ENCODE measurements around the gene AFF1.

The AFF1 gene

DNA sequence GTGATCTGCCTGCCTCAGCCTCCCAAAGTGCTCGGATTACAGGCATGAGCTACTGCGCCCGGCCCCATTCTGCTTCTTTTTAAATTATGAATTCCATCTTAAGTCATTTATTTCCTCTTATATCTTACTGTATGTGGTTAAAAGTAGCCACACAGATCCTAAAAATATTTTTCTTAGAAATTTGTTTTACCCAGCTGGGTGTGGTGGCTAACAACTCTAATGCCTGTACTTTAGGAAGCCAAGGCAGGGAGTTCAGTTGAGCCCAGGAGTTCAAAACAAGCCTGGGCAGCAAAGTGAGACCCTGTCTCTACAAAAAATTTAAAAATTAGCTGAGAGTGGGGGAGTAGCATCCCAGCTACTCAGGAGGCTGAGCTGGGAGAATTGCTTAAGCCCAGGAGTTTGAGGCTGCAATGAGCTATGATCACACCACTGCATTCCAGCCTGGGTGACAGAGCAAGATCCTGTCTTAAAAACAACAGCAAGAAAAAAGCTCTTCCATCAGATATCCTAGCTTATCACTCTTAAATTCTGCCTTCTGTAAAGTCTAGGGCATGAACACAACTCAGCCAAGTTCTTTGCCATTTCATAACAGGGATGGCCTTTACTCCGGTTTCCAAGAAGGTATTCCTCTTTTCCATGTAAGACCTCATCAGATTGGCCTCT, 15.1 kb upstream of the AFF1 start:
- DNase-seq = no peak

- DNase-seq = peak; percentile 23
Observed at GRCh38 chr4:86921608-86922252, 13.1 kb upstream of the AFF1 start.

GRCh38 chr4:86924811-86925210, 10.0 kb upstream of the AFF1 start:
- DNase-seq = no peak

DNA sequence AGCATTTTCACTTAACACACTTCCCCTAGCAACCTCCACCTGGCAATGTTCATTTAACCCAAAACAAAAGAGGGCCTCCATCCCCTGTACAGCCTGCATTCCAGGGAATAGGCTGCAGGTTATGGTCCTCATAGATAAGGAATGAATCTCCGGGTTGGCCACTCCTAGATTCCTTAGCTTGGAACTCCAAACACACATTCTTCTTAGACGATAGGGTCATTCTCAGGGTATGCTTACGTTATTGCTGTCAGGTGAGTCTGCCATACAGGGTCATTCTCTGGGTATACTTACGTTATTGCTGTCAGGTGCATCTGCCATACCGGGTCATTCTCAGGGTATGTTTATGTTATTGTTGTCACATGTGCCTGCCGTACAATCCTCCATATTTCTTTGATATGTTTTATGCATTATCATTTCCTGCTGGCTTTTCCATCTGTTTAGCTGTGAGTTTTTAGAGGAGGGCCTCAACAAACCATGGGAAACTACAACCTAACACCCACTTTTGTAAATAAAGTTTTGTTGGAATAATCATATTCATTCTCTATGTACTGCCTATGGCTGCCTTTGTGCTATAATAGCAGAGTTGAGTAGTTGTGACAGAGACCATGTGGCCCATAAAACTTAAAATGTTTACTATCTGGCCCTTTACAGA, 8.2 kb upstream of the AFF1 start:
- no peak for DNase-seq

DNA sequence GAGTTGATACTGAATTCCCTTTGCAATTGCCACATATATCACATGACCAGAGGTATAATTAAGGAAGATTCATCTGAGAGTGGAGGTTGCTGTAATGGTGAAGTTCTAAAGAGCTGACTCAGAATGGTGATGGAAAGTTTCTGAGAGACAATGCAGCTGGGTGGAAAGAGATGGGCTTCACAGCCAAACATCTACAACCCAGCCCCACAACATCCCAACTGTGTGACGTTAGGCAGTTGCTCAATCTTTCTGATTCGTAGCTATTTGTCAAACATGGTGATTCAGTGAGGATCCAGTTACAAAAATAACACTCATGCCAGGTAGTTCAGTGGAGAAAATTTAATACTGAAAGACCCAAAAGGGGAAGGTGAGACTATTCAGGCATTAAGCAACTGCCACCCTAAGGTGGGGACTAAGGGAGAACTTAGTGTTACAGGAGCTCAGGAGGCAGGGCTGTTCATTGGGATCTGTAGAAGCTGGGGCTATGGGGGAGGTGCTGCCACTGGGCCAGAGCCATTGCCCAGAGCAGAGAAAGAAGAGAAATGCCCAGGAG, 6.9 kb upstream of the AFF1 start:
- DNase-seq = peak; percentile 20

DNA sequence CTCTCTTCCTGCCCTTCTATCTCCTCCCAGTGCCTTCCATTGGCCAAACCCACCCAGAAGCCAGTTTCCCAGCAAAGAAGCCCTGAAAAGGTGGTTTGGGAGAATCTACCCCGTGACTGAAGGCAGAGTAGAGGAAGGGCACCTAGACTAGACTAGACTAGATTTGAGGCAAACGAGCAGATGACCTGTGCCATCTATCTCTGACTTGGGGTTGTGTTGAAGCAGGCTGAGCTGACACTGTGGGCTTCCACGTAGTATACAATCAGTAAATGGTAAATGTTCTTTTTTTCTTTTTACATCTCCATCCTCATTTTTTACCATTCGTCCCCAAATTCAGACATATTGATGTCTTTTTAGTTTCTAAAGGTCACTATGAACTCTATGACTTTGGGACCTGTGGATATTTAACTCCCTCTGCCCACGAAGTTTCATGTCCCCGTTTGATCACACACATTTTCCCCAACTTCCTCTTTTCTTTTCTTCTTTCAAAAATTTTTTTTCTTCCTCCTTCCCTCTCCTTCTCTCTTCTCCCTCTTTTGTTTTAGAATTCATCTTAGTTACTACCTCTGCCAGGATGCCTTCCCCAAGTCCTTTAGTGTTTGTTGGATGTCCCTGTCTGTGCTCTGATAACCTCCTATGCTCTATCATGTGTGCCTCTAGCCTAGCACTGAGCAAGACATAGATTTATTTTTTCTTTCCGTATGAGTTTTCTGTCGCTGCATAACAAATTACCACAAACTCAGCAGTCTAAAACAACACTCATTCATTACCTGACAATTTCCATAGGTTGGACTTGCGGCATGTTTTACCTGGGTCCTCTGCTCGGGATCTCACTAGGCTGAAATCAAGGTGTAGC, 6.2 kb upstream of the AFF1 start:
- no peak for DNase-seq

DNA sequence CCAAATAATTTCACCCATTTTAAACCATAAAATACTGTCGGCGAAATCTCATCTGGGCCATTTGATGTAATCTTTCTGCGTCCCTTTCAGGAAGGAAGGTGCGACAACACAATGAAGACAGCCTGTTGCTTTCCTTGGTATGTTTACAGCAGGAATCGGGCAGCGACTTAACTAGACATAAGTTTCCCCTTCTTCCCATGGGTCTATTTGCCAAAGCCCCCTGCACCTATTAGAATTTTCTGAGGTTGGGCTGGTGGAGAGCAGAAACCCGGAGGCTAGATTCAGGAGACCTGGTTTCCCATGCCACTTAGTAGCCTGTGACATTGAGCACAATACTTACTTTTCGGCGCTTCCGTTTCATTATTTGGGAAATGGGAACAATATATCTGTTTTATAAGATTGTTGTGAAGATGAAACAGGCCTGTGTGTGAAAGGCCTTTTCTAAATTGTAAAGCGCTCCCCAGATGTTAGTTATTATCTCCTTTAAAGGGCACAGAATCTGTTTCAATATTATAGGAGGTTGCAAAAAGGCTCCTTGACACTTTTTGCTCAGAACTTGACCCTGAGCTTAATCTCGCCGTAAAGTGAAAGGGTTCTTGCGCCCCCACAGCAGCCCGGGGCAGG, 552 bp upstream of the AFF1 start:
- DNase-seq = no peak

GRCh38 chr4:86935566-86935852, 698 bp downstream of the AFF1 start:
- DNase-seq = no peak

DNA sequence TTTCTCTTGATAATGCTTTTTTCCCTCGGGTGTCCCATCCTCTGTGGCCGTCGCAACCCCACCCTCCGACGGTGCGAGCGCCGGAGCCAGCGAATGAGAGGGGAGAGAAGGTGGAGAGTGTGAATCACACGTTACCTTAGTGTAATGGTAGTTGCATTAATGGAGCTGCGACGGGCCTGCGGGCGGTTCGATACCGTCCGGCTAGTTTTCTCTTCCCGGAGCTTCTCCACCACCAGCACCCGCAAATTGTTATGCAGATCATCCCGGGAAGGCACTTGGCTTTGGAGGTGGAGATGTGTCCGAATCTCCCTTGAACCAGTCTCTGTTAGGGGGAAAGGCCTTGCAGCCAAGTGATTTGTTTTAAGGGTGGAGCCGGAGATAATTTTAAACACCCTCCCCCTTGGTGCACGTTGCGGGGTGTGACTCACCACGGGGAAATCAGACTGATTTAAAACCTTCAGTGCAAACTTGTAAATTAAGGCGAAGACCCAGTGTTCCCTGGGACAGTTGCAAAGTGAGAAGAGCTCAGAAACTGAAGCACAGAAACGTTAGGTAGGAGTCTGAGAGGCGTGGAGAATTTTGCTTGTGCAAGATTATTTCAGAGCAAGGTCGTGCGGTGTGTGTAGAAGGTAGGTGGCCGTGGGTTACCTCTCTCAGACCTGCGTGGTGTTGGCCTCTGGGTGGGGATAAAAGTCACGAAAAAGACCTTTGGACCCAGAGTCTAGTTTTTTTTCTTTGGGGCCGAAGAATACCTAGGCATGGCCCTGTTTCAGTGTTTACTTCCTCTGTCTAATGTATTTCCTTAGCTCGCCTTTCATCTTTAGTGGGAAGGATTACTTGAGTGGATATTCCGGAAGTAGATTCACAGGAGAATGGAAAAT, 1.3 kb downstream of the AFF1 start:
- peak; percentile 42 for DNase-seq

GRCh38 chr4:86938771-86939520, 4.1 kb downstream of the AFF1 start:
- no peak for DNase-seq

DNA sequence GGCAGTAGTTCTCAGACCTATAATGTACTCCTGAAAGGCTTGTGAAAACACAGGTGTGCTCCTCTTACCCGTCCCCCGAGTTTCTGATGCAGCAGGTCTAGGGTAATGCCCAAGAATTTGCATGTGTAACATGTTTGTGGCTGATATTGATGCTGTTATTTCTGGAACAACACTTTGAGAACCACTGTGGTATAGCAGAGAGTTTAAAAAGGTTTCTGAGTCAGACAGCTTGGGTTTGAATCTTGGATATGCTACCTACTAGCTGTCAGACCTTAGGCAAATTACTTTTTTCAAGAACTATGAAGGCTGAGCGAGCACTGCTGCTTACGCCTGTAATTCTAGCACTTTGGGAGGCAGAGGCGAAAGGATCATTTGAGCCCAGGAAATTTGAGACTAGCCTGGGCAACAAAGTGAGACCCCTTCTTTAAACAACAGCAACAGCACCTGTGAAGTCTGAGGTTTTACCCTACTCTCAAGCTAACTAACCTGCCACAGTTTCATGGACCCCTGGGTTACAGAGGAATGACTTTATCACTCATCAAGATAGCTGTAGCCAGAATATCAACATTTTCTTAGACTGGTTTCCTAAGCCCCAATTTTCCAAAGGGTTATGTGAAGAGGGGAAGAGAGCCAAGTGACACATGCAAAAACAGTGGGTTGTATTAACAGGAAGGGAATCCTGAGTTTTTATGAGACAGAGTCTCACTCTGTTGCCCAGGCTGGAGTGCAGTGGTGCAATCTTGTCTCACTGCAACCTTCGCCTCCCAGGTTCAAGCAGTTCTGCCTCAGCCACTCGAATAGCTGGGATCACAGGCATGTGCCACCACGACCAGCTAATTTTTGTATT, 5.1 kb downstream of the AFF1 start:
- DNase-seq = no peak

GRCh38 chr4:86940920-86941460, 6.2 kb downstream of the AFF1 start:
- no peak for DNase-seq

- no peak for DNase-seq
Observed at GRCh38 chr4:86942185-86942666, 7.4 kb downstream of the AFF1 start.

DNA sequence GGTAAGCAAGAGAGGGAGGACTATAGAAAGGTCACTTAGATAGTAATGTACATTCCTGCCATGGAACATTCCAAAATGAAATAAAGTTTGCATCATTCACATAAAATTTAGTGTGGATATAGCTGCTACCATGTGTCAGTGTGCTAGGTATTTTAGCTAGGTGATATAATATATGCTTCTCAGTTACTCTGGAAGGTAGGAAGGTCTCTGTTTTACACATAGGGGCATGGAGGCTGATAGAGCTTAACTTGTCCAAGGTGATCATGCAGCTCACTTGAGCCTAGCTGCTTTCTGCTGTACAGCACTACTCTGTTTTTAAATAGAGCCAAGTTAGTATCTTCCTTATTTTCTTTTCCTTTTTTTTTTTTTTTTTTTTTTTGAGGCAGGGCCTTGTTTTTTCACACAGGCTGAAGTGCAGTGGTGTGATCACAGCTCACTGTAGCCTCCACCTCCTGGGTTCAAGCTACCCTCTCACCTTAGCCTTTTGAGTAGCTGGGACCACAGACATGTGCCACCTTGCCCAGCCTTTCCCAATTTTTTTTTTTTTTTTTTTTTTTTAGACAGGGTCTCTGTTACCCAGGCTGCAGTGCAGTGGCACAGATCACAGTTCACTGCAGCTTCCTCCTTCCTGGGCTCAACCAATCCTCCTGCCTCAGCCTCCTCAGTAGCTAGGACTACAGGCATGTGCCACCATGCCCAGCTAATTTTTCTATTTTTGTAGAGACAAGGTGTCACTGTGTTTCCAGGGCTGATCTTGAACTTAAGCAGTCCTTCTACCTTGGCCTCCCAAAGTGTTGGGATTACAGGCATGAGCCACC, 10.4 kb downstream of the AFF1 start:
- DNase-seq = no peak

GRCh38 chr4:86946868-86947500, 12.2 kb downstream of the AFF1 start:
- DNase-seq = no peak

DNA sequence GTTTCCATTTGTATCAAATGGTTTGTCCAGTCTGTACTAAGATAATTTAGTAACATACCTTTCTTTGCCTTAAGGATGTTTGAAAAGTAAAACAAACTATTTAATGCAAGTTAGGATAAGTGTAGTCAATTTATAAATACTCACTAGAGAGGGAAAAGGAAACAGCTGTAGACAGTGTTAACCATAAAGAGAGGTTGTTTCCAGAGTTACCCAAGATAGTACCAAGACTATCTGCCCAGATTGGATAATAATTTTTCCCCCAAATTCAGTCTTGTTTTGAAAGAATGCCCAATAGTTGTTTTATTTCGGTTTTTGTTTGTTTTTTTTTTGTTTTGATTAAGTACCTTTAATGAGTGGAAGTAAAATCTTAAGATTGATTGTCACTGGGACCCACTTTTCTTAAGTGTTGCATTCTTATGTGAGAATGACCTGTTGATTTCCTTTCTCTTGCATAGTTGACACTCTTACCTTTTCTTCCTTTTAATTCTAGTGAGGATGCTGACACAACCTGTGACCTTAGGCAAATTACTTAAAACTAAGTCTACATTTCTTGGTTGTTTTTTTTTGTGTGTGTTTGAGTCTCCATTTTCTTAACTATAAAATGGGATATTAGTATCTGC, 12.8 kb downstream of the AFF1 start:
- DNase-seq = no peak

GRCh38 chr4:86948276-86948675, 13.5 kb downstream of the AFF1 start:
- DNase-seq = no peak
